ENCODE results near the gene COMMD8. TPM values are rescaled to one million over a fixed set of nuclear protein-coding genes. Genes with fewer than 3 reads are reported as not detected.
A peak's percentile ranks its signal among the peaks of the same experiment; 100 is the strongest.

The COMMD8 gene
- total RNA-seq, 1 donor from 2014 or later, result 14.5 TPM

GRCh38 chr4:47442980-47443379 lies 20.5 kb downstream of the COMMD8 start:
- Histone ChIP-seq H3K4me3 (no peak overlapping the region), H3K27ac (no peak overlapping the region), H3K4me1 (no peaks in the 10 kb centered on the region), H3K9me3 (no peaks in the 10 kb centered on the region), H3K36me3 (no peaks in the 10 kb centered on the region), H3K27me3 (ENCODE audit: low read depth) (no peaks in the 10 kb centered on the region)
- no peak for TF ChIP-seq CTCF (IDR thresholded peaks at IDR 0.05)
- intact Hi-C loops (cut with DNase I), result no loop called here
- DNase-seq (peak; percentile 44), ATAC-seq (peak; percentile 41 to 53)

- no peak overlapping the region for H3K4me3 ChIP-seq
- H3K9me3 ChIP-seq, result no peaks in the 10 kb centered on the region
- H3K27me3 ChIP-seq (ENCODE audit: low read depth), result no peaks in the 10 kb centered on the region
- TF ChIP-seq CTCF (IDR thresholded peaks at IDR 0.05), result no peak
- DNase-seq, result no peak
- ATAC-seq, result no peak
- H3K4me1 ChIP-seq, result no peaks in the 10 kb centered on the region
- no peak overlapping the region for H3K27ac ChIP-seq
- no peaks in the 10 kb centered on the region for H3K36me3 ChIP-seq
- intact Hi-C loops (cut with DNase I), result no loop called here
Measured at GRCh38 chr4:47434931-47435330, 28.6 kb downstream of the COMMD8 start.

GRCh38 chr4:47432749-47433148 lies 30.8 kb downstream of the COMMD8 start:
- ATAC-seq, result no peak
- DNase-seq, result no peak
- Histone ChIP-seq H3K4me1 (no peaks in the 10 kb centered on the region), H3K36me3 (no peaks in the 10 kb centered on the region), H3K27ac (no peak overlapping the region), H3K27me3 (ENCODE audit: low read depth) (no peaks in the 10 kb centered on the region), H3K4me3 (no peak overlapping the region), H3K9me3 (no peaks in the 10 kb centered on the region)
- TF ChIP-seq CTCF (IDR thresholded peaks at IDR 0.05), result no peak
- intact Hi-C loops (cut with DNase I), result no loop called here

GRCh38 chr4:47427935-47428334 lies 35.6 kb downstream of the COMMD8 start:
- H3K27me3 ChIP-seq (ENCODE audit: low read depth), result no peaks in the 10 kb centered on the region
- no peak overlapping the region for H3K27ac ChIP-seq
- H3K4me1 ChIP-seq, result no peaks in the 10 kb centered on the region
- DNase-seq (no peak), ATAC-seq (no peak)
- no peaks in the 10 kb centered on the region for H3K36me3 ChIP-seq
- H3K4me3 ChIP-seq, result no peak overlapping the region
- intact Hi-C loops (cut with DNase I), result no loop called here
- no peak for TF ChIP-seq CTCF (IDR thresholded peaks at IDR 0.05)
- no peaks in the 10 kb centered on the region for H3K9me3 ChIP-seq

- Histone ChIP-seq H3K9me3 (no peaks in the 10 kb centered on the region), H3K4me1 (no peaks in the 10 kb centered on the region), H3K4me3 (no peak overlapping the region), H3K27me3 (ENCODE audit: low read depth) (no peaks in the 10 kb centered on the region), H3K36me3 (no peaks in the 10 kb centered on the region), H3K27ac (no peak overlapping the region)
- DNase-seq, result no peak
- intact Hi-C loops (cut with DNase I), result no loop called here
- TF ChIP-seq CTCF (IDR thresholded peaks at IDR 0.05), result no peak
- ATAC-seq, result no peak
Measured at GRCh38 chr4:47425628-47426027, 37.9 kb downstream of the COMMD8 start.

- H3K27ac ChIP-seq, result no peak overlapping the region
- DNase-seq, result no peak
- no peaks in the 10 kb centered on the region for H3K27me3 ChIP-seq (ENCODE audit: low read depth)
- no peaks in the 10 kb centered on the region for H3K9me3 ChIP-seq
- no peak for TF ChIP-seq CTCF (IDR thresholded peaks at IDR 0.05)
- intact Hi-C loops (cut with DNase I), result no loop called here
- no peaks in the 10 kb centered on the region for H3K36me3 ChIP-seq
- no peak overlapping the region for H3K4me3 ChIP-seq
- ATAC-seq, result no peak
- H3K4me1 ChIP-seq, result no peaks in the 10 kb centered on the region
Measured at GRCh38 chr4:47419296-47419695, 44.2 kb downstream of the COMMD8 start.

Measured in lower lobe of right lung (tissue), 2 donors.